C1 segment of cervical spinal cord (tissue), 14 donors: ENCODE data around the gene FANCC.

ENCODE experiments used
- DNase-seq, 14 donors: peaks; one replicate each; lab custom pipeline; 2025; lab: John Stamatoyannopoulos, UW

Gene FANCC

GRCh38 chr9:95193480-95193879 is 124.0 kb downstream of the FANCC start:
- DNase-seq, result no peak

GRCh38 chr9:95193067-95193466 is 124.4 kb downstream of the FANCC start:
- DNase-seq, result no peak

- no peak for DNase-seq
These were observed 124.9 kb downstream of the FANCC start for GRCh38 chr9:95192631-95193030.

- no peak for DNase-seq
These were observed 127.1 kb downstream of the FANCC start for GRCh38 chr9:95190413-95190812.

- no peak for DNase-seq
These were observed 128.0 kb downstream of the FANCC start for GRCh38 chr9:95189251-95190098.

GRCh38 chr9:95188459-95188858 is 129.1 kb downstream of the FANCC start:
- DNase-seq, result no peak

GRCh38 chr9:95185956-95186355 is 131.6 kb downstream of the FANCC start:
- DNase-seq, result no peak

GRCh38 chr9:95182854-95183563 is 134.5 kb downstream of the FANCC start:
- no peak for DNase-seq

GRCh38 chr9:95181835-95182234 is 135.7 kb downstream of the FANCC start:
- no peak for DNase-seq

GRCh38 chr9:95181226-95181818 is 136.2 kb downstream of the FANCC start:
- no peak for DNase-seq

GRCh38 chr9:95177617-95178016 is 139.9 kb downstream of the FANCC start:
- DNase-seq, result no peak

GRCh38 chr9:95176755-95177319 is 140.7 kb downstream of the FANCC start:
- DNase-seq, result no peak

- no peak for DNase-seq
These were observed 142.0 kb downstream of the FANCC start for GRCh38 chr9:95175523-95175922.

- no peak for DNase-seq
These were observed 143.5 kb downstream of the FANCC start for GRCh38 chr9:95174038-95174437.

- no peak for DNase-seq
These were observed 145.9 kb downstream of the FANCC start for GRCh38 chr9:95171596-95171995.

- no peak for DNase-seq
These were observed 146.5 kb downstream of the FANCC start for GRCh38 chr9:95171001-95171400.

- no peak for DNase-seq
These were observed 149.5 kb downstream of the FANCC start for GRCh38 chr9:95167998-95168397.

- no peak for DNase-seq
These were observed 152.5 kb downstream of the FANCC start for GRCh38 chr9:95165004-95165403.

- DNase-seq, result no peak
These were observed 159.9 kb downstream of the FANCC start for GRCh38 chr9:95157481-95158151.

GRCh38 chr9:95156074-95156473 is 161.4 kb downstream of the FANCC start:
- DNase-seq, result no peak

GRCh38 chr9:95155220-95155619 is 162.3 kb downstream of the FANCC start:
- no peak for DNase-seq

- DNase-seq, result no peak
These were observed 166.6 kb downstream of the FANCC start for GRCh38 chr9:95150903-95151302.
